Dedifferentiated amniotic fluid mesenchymal stem cell (primary cell): ENCODE measurements around the gene LAMTOR1.
"Not testable (repeated sequence)": the region's sequence is repeated elsewhere in the genome, so short reads cannot be mapped to it uniquely, and the experiment has no call there.

ENCODE experiments used
- DNase-seq: peaks from one replicate; pipeline ENCODE4 v3.0.0-alpha.2; 2016; ENCODE audit errors: extremely low spot score

Gene LAMTOR1

GRCh38 chr11:72102946-72103753, at the start of gene LAMTOR1:
TSS of gene LAMTOR1 (minus strand) at chr11:72103297. CDS start at chr11:72103224, 73 bp downstream.
- peak; percentile 99 for DNase-seq

- no peak for DNase-seq
These were observed 47.8 kb upstream of the LAMTOR1 start for GRCh38 chr11:72150882-72151281.

GRCh38 chr11:72146625-72147024, 43.5 kb upstream of the LAMTOR1 start:
- no peak for DNase-seq

GRCh38 chr11:72144807-72145565, 41.9 kb upstream of the LAMTOR1 start:
- peak; percentile 77 for DNase-seq

- not testable (repeated sequence) for DNase-seq
These were observed 39.4 kb upstream of the LAMTOR1 start for GRCh38 chr11:72142543-72142942.

- DNase-seq, result not testable (repeated sequence)
These were observed 39.0 kb upstream of the LAMTOR1 start for GRCh38 chr11:72142086-72142485.

- peak; percentile 62 for DNase-seq
These were observed 38.0 kb upstream of the LAMTOR1 start for GRCh38 chr11:72141066-72141465.

GRCh38 chr11:72140661-72141060, 37.6 kb upstream of the LAMTOR1 start:
- DNase-seq, result no peak

GRCh38 chr11:72139500-72139899, 36.4 kb upstream of the LAMTOR1 start:
- no peak for DNase-seq

GRCh38 chr11:72138821-72139390, 35.8 kb upstream of the LAMTOR1 start:
- no peak for DNase-seq

GRCh38 chr11:72136684-72137262, 33.7 kb upstream of the LAMTOR1 start:
- DNase-seq, result no peak

- DNase-seq, result no peak
These were observed 33.0 kb upstream of the LAMTOR1 start for GRCh38 chr11:72135891-72136683.

- not testable (repeated sequence) for DNase-seq
These were observed 32.4 kb upstream of the LAMTOR1 start, which contains the start of gene FOLR3 for GRCh38 chr11:72135473-72135872. TSS of gene FOLR3 (plus strand) at chr11:72135725. CDS start at chr11:72135953, 228 bp downstream.

GRCh38 chr11:72132646-72133045, 29.5 kb upstream of the LAMTOR1 start:
- no peak for DNase-seq

GRCh38 chr11:72129381-72129780, 26.3 kb upstream of the LAMTOR1 start:
- no peak for DNase-seq

- DNase-seq, result no peak
These were observed 24.8 kb upstream of the LAMTOR1 start for GRCh38 chr11:72127923-72128322.

- DNase-seq, result no peak
These were observed 22.9 kb upstream of the LAMTOR1 start for GRCh38 chr11:72125956-72126355.

GRCh38 chr11:72124046-72124445, 20.9 kb upstream of the LAMTOR1 start:
- no peak for DNase-seq

- DNase-seq, result no peak
These were observed 20.1 kb upstream of the LAMTOR1 start for GRCh38 chr11:72123117-72123653.

- no peak for DNase-seq
These were observed 19.5 kb upstream of the LAMTOR1 start for GRCh38 chr11:72122607-72123006.

- DNase-seq, result no peak
These were observed 17.8 kb upstream of the LAMTOR1 start for GRCh38 chr11:72120930-72121329.
